Measurements from ENCODE around the gene PLXND1. TPM values are rescaled to one million over a fixed set of nuclear protein-coding genes. Genes with fewer than 3 reads are reported as not detected.

PLXND1 gene
- total and polyA plus RNA-seq, 12 donors: 41.2 to 370 (median 138) TPM

- no peak for DNase-seq
- no peaks in the 10 kb centered on the region for H3K36me3 ChIP-seq (replicated peaks in 1 of 2)
- intact Hi-C loops (cut with DNase I): no loop called here
- no peaks in the 10 kb centered on the region for H3K27me3 ChIP-seq
- WGBS, 4 donors: 40 to 61% (median 51%) methylated on average over 7 to 10 of the region's 10 CpGs
- no peak overlapping the region for H3K4me3 ChIP-seq
- H3K9me3 ChIP-seq (replicated peaks in 1 of 3): no peaks in the 10 kb centered on the region
- peak overlapping the region in 1 of 5 donors; percentile 92 for H3K27ac ChIP-seq
- H3K4me1 ChIP-seq (replicated peaks in 1 of 2): peaks cover 17 to 47% of the 10 kb centered on the region in 2 donors
- TF ChIP-seq, protein P1, sequence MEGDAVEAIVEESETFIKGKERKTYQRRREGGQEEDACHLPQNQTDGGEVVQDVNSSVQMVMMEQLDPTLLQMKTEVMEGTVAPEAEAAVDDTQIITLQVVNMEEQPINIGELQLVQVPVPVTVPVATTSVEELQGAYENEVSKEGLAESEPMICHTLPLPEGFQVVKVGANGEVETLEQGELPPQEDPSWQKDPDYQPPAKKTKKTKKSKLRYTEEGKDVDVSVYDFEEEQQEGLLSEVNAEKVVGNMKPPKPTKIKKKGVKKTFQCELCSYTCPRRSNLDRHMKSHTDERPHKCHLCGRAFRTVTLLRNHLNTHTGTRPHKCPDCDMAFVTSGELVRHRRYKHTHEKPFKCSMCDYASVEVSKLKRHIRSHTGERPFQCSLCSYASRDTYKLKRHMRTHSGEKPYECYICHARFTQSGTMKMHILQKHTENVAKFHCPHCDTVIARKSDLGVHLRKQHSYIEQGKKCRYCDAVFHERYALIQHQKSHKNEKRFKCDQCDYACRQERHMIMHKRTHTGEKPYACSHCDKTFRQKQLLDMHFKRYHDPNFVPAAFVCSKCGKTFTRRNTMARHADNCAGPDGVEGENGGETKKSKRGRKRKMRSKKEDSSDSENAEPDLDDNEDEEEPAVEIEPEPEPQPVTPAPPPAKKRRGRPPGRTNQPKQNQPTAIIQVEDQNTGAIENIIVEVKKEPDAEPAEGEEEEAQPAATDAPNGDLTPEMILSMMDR (IDR thresholded peaks at IDR 0.05): no peak
- no peak for TF ChIP-seq POLR2A (IDR thresholded peaks at IDR 0.05)
These were observed 3.8 kb upstream of the PLXND1 start for GRCh38 chr3:129610276-129610675.

GRCh38 chr3:129609591-129610182, 3.2 kb upstream of the PLXND1 start:
- no peaks in the 10 kb centered on the region for H3K27me3 ChIP-seq
- H3K27ac ChIP-seq: peak overlapping the region in 2 of 5 donors; percentile 82 to 92
- TF ChIP-seq POLR2A (IDR thresholded peaks at IDR 0.05): no peak
- TF ChIP-seq, protein P1 (IDR thresholded peaks at IDR 0.05): no peak
- H3K4me3 ChIP-seq: no peak overlapping the region
- no peaks in the 10 kb centered on the region for H3K9me3 ChIP-seq (replicated peaks in 1 of 3)
- no peaks in the 10 kb centered on the region for H3K36me3 ChIP-seq (replicated peaks in 1 of 2)
- DNase-seq: no peak
- intact Hi-C loops (cut with DNase I): loop anchor here (5.0 kb wide), 2 partner anchors 117 to 122 kb away; no protein-coding TSS in a partner anchor
- H3K4me1 ChIP-seq (replicated peaks in 1 of 2): peaks cover 17 to 41% of the 10 kb centered on the region in 2 donors
- WGBS, 4 donors: 22 to 25% (median 23%) methylated on average over 3 of the region's 3 CpGs

DNA sequence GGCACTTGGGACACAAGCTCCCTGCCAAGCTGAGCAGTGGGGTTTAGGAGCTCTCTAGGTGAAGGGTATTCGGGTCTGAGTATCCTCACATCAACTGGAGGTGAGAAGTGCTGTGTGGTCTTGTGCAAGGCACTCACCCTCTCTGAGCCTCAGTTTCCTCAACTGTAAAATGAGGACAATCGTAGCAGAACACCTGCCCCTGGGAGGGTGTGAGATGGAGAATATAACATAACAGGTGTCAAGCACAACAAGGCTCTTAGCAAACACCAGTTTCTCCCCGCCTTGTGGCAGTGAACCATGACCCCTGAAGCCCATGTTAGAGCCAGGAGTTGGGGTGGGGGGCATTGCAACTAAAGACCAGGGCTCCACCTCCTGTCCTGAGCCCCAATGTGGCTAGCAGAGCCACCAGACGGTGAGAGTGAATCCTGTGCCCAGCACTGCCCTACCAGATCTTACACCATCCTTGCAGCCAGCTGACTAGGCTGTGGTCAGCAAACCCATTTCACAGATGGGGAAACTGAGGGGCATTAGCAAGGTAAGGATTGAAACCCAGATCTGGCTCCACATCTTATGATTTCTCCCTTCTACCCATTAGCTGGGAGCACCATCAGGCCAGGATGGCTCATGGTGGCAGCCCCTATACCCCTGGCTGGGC, 2.6 kb upstream of the PLXND1 start:
- intact Hi-C loops (cut with DNase I): loop anchor here (5.0 kb wide), 2 partner anchors 117 to 122 kb away; no protein-coding TSS in a partner anchor
- H3K9me3 ChIP-seq (replicated peaks in 1 of 3): no peaks in the 10 kb centered on the region
- TF ChIP-seq, protein P1 (IDR thresholded peaks at IDR 0.05): no peak
- no peak for TF ChIP-seq POLR2A (IDR thresholded peaks at IDR 0.05)
- H3K27ac ChIP-seq: peak overlapping the region in 3 of 5 donors; percentile 10 to 92 (median 82)
- peaks cover 17 to 36% of the 10 kb centered on the region in 2 donors for H3K4me1 ChIP-seq (replicated peaks in 1 of 2)
- no peak for DNase-seq
- WGBS, 4 donors: 72 to 90% (median 85%) methylated on average over 4 of the region's 4 CpGs
- no peaks in the 10 kb centered on the region for H3K27me3 ChIP-seq
- no peak overlapping the region for H3K4me3 ChIP-seq
- no peaks in the 10 kb centered on the region for H3K36me3 ChIP-seq (replicated peaks in 1 of 2)

- Histone ChIP-seq H3K4me3 (no peak overlapping the region), H3K27ac (peak overlapping the region in 4 of 5 donors; percentile 10 to 92 (median 82)), H3K36me3 (replicated peaks in 1 of 2) (no peaks in the 10 kb centered on the region), H3K27me3 (no peaks in the 10 kb centered on the region), H3K4me1 (replicated peaks in 1 of 2) (peaks cover 17 to 41% of the 10 kb centered on the region in 2 donors), H3K9me3 (replicated peaks in 1 of 3) (no peaks in the 10 kb centered on the region)
- peak in 1 of 7 donors; percentile 75 for DNase-seq
- intact Hi-C loops (cut with DNase I): loop anchor here (5.0 kb wide), 2 partner anchors 116 to 121 kb away; no protein-coding TSS in a partner anchor
- TF ChIP-seq, protein P1 (IDR thresholded peaks at IDR 0.05): peak in 4 of 6 experiments; percentile 2 to 35 (median 20)
- no peak for TF ChIP-seq POLR2A (IDR thresholded peaks at IDR 0.05)
- WGBS, 4 donors: 54 to 66% (median 60%) methylated on average over 12 to 17 of the region's 17 CpGs
These were observed 1.8 kb upstream of the PLXND1 start for GRCh38 chr3:129608087-129608935.

Data from adrenal gland (tissue), 12 donors.